Heart left ventricle (tissue), 13 donors: ENCODE measurements around the gene USP34.

Source experiments
- POLR2A ChIP-seq, 2 donors: fragments of 450-650 bp; IDR thresholded peaks; one replicate each; pipeline ENCODE4 v1.6.1; 2017; ENCODE audit warnings: antibody characterized with exemption in 2 of 2, mild to moderate bottlenecking in 2 of 2, moderate library complexity in 2 of 2
- TF ChIP-seq, protein P1 (sequence below), 12 donors: fragments of 200-600 bp; sonication (generic) in 4 of 12; IDR thresholded peaks; one replicate each; pipeline versions ENCODE4 v1.5.0 to v1.8.0; 2018 to 2022; ENCODE audit warnings: antibody characterized with exemption in 12 of 12, mild to moderate bottlenecking in 5 of 12
- donor health status: ischemic (EF 13 %, LVEDD 7.1; RV severe dilation, severe dysfunction).
- donor health status: DM: no; HTN: yes; CAD: no.
- donor health status: DM: no; HTN: no; CAD: no.
- donor health status: ischemic (EF 25% LVEDD 6.9; RV normal size, moderate dysfunction).
- donor health status: ischemic (EF 25% LVEDD 5.7; RV mildly dilated, moderate dysfunction).
- donor health status: ischemic (EF 35%, LVEDD 5.7; RV mildly dilated, moderate dysfunction).
- donor health status: nonischemic (EF 11% LVEDD 7.7; RV severe dilation, severe dysfunction).
- donor health status: DM: yes; HTN: yes; CAD: no.
- donor health status: PGD.
- donor health status: ischemic (EF 29% LVEDD 5.4; RV normal size, mild dysfunction).
- donor health status: nonischemic (EF 23%, LVEDD 6.1; RV moderate dilation, normal function).

DNA sequence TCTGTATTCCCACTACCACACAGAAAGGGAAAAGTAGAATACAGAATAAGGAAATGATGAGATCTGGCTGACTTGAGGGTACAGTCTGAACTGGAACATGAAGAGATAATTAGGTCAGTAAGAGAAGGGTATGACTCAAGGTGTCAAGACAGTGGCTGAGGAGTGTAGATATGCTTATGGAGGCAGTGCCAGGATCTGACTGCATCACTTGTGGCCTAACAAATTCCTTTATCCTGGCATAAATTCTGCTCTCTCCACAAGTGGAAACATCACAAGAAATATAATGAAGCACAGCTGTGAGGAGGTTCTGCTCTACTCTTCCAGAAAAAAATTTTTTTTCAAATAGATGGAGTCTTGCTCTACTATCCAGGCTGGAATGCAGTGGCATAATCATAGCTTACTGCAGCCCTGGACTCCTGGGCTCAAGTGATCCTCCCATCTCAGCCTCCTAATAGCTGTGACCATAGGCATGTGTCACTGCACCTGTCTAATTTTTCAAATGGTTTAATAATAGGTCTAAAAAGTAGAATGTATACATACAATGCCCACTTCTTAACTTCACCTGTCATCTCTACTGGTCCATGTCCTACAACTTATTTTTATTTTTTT, 223.6 kb downstream of the USP34 start:
- TF ChIP-seq, protein P1, sequence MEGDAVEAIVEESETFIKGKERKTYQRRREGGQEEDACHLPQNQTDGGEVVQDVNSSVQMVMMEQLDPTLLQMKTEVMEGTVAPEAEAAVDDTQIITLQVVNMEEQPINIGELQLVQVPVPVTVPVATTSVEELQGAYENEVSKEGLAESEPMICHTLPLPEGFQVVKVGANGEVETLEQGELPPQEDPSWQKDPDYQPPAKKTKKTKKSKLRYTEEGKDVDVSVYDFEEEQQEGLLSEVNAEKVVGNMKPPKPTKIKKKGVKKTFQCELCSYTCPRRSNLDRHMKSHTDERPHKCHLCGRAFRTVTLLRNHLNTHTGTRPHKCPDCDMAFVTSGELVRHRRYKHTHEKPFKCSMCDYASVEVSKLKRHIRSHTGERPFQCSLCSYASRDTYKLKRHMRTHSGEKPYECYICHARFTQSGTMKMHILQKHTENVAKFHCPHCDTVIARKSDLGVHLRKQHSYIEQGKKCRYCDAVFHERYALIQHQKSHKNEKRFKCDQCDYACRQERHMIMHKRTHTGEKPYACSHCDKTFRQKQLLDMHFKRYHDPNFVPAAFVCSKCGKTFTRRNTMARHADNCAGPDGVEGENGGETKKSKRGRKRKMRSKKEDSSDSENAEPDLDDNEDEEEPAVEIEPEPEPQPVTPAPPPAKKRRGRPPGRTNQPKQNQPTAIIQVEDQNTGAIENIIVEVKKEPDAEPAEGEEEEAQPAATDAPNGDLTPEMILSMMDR (IDR thresholded peaks at IDR 0.05): no peak
- TF ChIP-seq POLR2A (IDR thresholded peaks at IDR 0.05): no peak
